SH-SY5Y (cell line): Measurements from ENCODE around the gene FHAD1.

ENCODE experiments used
- GATA2 ChIP-seq: IDR thresholded peaks from 2 replicates; pipeline ENCODE4 v1.6.1; 2011; ENCODE audit warnings: mild to moderate bottlenecking, low read depth, low read length
- GATA3 ChIP-seq: IDR thresholded peaks from 2 replicates; pipeline ENCODE4 v1.6.1; 2011; ENCODE audit warnings: low read depth, mild to moderate bottlenecking, low read length, moderate library complexity

Gene FHAD1

DNA sequence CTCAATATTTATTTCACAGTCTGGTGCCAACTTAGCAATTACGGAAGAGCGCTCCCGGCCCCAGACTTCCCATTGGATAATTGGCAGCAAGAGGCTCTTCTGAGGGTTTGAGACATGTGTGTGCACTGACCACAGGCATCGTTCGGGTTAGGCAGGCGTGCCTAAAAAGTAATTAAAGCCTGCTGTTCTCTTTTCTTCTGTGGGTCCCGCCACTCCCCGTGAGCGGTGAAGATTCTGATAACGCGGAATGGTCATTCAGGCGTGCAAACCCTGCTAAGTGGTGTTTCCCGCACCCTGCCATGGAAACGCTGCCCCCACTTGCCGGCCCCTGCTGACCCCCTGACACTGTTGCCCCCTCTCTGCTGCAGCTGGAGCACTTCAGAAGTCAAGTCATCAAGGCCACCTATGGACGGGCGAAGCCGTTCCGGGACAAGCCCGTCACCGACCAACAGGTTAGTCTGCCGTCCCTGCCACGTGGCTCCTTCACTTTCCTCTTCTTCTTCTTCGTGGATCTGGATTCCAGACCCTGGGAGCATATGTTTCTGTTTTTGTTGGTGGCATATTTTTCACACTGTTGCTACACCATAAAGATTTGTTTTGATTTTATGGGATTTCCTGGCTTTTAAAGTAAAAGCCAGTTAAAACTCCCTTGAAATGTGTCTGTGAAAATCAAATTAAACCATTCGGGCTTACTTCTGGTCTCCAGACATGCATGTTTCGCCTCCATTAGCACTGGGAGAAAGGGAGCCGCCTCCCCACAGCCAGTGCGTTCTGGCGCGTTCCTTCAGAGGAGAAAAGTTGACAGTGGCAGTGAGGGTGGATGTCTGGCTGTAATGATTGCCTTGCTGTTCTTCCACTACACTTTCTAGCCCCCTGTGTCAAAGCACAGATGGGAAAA lies 79.9 kb downstream of the FHAD1 start:
- TF ChIP-seq GATA2 (no peak), GATA3 (no peak)

DNA sequence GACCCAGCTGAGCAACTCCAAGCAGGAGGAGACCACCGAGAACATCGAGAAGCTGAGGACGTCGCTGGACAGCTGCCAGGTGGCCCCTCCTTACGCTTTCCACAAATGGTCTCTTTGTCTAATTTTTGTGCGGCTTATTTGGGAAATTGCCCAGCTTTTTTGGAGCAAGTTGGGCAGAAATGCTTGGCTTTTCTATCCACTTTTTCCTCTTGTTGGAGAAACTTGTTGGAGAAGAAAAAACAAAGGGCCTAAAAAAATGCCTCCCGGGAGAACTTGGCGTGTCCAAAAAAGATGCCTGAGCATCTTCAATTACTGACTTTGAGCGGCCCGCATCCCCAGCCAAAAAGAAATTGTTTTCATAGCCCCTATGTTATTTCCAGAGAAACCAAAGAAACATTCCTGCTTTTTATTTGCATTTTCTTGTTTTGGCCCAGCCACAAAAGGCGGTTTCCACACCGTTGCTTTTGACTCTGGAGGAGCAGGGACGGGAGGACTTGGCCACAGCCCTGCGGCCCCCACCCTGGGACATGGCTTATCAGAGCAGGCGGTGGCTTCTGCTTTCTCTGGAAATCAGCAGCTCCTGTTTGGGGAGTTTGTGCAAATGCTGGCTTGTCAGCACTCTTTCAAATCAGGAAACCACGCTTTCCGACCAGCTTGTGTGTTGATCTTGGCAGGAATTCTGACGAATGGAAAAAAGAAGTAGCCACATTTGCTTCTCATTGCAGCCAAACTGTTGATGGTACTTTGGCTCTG lies 81.5 kb downstream of the FHAD1 start:
- TF ChIP-seq GATA3: no peak
- no peak for TF ChIP-seq GATA2

DNA sequence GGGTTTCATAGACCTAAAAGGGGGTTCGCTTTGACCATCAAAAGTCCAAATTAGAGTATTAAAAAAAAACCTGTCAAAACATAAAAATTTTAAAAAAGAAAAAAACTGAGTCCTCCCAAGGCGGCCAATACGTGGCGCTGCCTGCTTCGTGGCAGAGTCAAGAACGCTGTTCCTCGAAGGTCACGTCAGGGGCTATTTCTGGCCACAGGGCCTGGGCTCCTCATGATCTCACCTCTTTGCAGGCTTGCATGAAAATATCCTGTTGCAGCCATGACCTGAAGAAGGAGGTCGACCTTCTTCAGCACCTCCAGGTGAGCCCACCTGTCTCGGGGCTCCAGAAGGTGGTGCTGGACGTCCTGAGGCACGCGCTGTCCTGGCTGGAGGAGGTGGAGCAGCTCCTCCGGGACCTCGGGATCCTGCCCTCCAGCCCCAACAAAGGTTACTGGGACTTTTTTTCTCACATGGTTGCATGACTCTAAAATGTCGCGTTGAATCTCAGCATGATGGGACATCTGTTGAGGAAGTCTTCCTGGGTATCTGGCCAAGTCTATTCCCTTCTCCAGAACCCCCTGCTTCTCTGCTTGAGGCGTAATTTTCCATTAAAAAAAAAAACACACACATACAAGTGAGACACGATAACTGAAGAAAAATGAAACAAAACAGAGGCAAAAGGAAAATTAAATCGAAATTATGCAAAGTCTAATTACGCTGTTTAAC lies 82.2 kb downstream of the FHAD1 start:
- no peak for TF ChIP-seq GATA2
- TF ChIP-seq GATA3: no peak

DNA sequence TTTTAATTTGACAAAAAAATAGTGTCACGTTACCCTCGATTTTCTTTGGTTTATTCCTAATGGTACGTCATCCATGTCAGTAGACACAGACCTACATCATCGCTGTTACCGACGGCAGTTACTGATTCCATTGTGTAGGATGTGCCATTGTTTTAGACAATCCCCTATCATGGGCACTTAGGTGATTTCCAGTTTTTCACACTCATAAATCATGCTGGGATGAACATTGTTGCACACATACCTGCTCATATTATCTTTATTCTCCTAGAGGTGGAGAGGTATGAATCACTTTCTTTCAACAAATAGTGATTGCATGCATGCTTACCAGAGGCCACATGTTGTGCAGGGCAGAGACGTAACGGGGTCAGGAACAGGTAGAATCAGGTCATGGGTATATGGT lies 83.0 kb downstream of the FHAD1 start:
- TF ChIP-seq GATA2 (no peak), GATA3 (no peak)

DNA sequence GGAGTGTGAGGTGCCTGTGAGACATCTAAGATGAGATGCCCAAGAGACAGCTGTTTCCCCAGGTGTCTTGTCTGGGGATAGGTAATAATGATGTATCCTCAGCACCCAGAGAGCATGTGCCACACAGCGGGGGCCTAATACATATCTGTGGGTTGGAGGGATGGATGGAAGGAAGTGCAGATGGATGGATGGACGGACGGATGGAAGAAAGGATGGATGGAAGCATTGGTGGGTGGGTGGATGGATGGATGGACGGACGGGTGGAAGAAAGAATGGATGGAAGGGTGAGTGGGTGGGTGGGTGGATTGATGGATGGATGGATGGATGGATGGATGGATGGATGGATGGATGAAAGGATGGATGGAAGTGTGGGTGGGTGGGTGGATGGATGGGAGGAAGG lies 84.2 kb downstream of the FHAD1 start:
- TF ChIP-seq GATA2 (no peak), GATA3 (no peak)

DNA sequence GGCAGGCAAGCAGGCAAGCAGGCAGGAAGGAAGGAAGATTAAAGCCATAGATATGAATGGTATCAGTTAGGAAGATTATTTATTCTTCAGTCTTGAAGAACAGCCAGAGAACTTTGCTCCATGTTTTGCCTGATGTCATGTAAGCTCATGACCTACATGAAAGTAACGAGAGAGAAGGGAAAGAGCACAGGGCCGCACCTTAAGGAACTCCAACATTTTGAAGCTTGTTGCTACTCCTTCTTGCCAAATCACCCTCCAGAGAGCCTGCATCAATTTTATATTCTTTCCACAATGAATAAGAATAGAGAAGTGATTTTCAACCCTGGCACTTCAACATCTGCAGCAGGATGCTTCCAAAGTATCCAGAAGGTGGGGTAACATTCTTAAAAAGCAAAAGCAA lies 84.7 kb downstream of the FHAD1 start:
- TF ChIP-seq GATA2 (no peak), GATA3 (no peak)

DNA sequence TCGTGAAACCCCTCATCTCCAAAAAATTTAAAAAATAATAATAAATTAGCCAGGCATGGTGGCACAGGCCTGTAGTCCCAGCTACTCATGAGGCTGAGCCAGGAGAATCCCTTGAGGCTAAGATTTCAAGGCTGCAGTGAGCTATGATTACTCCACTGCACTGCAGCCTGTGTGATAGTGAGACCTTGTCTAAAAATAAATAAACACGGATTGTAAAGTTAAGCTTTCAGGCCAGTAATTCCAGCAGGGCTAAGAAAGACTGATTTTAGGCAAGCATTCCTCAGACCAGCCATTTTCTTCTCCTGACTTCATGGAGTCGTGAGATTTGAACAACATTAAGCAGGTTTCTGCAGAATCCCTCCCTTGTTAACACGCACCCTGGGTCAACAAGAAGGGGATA lies 85.5 kb downstream of the FHAD1 start:
- no peak for TF ChIP-seq GATA3
- no peak for TF ChIP-seq GATA2

DNA sequence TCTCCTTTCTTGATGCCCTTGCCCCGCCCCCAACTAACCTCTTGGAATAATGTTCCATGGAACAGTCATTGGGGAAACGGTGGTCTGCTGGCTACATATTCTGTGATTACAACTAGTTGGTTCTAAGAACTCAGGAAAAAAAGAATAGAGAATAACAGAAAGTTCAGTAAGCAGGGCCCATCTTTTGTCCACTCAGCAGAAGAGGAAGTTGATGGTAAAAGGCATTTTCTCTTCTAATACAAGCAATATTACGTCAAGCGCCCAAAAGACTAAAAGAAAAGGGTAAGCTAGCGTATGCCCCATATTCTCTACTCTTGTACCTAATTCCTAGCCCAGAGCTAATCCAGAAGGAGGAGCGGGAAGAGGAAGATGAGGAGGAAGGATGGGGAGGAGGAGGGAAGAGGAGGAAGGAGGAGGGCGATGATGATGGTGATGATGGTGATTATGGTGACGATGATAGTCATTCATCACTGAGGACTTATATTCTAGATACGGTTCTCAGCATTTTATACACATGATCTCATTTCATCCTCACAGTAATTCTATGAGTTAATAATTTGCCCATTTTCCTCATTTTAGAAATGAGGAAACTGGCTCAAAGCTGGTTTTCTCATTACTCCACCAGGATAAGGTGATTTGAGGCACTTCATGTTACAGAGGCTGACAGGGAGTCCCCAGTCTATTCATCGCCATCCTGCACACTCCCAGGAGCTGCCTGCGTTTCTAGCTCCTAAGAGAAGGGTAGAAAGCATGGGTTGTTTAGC lies 86.1 kb downstream of the FHAD1 start:
- TF ChIP-seq GATA3 (no peak), GATA2 (no peak)

DNA sequence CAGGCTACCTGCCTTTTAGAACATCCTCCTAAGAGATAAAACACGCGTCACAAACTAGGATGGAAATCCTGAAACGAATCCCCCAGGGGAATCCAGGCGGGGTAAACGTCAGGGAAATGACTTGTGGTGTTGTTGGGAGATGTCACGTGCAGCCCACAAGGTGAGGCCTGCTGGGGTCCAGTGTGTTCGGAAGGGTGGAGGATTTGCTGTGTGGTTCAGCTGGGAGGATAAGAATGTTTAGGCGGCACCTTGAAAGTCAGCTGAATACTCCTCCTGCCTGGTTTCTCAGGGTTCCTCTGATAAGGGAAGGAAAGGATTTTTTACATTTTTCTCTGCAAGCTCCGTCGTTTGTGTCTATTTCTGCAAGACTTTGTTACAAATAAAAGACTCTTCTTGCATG lies 88.0 kb downstream of the FHAD1 start:
- TF ChIP-seq GATA2: no peak
- no peak for TF ChIP-seq GATA3

DNA sequence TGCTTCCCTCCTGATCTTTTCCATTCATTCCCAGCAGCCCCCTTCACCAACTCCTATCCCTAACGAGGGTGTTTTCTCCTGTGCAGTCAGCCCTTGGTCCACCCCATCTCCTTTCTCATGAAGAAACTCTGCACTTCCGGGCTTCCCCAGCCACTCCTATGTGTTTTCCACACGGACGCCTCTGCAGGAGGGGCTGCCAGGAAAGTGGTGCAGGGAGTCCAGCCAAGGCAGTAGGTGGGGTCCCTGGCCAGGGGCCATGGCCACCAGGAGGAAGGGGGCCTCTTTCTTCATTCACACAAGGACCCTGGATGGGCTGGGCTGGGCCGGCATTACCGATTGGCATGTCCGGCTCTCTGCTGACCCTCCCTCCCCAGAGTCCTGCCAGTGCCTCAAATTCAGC lies 89.8 kb downstream of the FHAD1 start:
- TF ChIP-seq GATA3 (no peak), GATA2 (no peak)

DNA sequence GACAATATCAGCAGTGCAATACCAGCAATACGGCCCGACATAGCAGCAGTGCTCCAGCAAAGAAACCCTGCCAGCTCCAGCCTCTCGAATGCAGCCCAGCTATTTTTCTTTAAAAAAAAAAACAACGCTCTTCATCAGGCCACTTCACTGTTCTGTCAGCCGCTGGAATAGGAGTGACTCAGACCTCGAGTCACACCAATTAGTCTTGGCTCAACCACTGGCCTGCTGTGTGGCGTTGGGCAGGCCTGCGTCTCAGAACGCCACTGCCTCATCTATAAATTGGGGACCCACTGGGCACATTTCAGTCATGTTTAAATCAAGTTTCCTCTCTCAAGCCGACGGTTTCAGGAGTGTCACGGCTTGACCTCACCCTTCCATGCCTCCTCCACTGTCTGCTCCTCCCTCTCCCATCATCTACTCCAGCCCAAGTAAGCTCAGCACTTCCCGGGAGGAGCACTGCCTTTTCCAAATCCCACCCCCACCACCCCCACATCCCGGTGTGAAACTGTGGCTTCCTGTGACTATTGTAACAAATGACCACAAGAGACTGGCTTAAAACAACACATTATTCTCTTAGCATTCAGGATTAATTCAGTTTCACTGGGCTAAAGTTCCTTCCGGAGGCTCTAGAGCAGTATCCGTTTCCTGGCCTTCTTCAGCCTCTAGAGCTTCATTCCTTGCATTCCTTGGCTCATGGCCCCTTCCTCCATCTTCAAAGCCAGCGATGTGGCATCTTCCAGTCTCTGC lies 90.8 kb downstream of the FHAD1 start:
- TF ChIP-seq GATA3 (no peak), GATA2 (no peak)

DNA sequence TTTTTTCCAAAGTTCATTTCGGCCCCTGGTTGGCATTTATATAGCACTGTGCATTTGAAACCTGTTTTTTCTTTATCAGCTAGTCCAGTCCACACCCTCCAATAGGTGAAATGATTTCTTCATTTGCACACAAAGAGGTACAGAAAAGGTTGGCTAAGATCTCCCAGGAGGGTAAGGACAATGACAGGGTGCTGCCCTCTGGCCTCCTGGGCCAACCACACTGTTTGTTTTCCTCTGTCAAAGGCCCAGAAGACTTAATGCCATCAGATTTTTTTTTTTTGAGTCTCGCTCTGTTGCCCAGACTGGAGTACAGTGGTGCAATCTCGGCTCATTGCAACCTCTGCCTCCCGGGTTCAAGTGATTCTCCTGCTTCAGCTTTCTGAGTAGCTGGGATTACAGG lies 92.5 kb downstream of the FHAD1 start:
- no peak for TF ChIP-seq GATA2

DNA sequence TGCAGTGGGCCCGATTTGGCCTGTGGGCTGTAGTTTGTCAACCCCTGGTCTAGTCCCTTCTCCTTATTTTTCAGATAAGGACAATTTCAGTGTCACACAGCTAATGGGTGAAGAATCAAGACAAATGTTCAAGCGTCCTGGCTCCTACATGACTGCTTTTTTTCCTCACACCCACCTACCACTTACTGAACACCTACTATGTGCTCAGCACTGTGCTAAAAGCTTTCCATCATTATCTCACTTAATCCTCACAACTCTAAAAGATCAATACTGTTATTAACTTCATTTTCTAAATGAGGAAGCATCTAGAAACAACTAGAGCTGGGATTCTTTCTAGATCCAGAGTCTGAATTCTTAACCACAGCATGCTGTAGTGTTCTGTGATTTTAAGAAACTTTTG lies 94.2 kb downstream of the FHAD1 start:
- no peak for TF ChIP-seq GATA2
- no peak for TF ChIP-seq GATA3
